CD4-positive, alpha-beta memory T cell (primary cell): ENCODE results near the gene ABCF2. TPM values are rescaled to one million over a fixed set of nuclear protein-coding genes. Genes with fewer than 3 reads are reported as not detected.

Source experiments
- CTCF ChIA-PET: fragments of 350-600 bp; sonication (Branson Sonifier 250); formaldehyde crosslinking; loops from one replicate; lab custom pipeline; 2021; ENCODE audit warnings: inconsistent platforms; ENCODE audit not compliant: partially characterized antibody; lab: Charles Lee
- POLR2A ChIA-PET: fragments of 350-600 bp; sonication (Branson Sonifier 250); formaldehyde crosslinking; loops from one replicate; lab custom pipeline; 2021; ENCODE audit not compliant: partially characterized antibody; lab: Charles Lee
- DNase-seq, 5 donors: peaks; one replicate each; pipeline versions ENCODE4 v3.0.0 to v3.0.0-alpha.2; 2020 to 2022; ENCODE audit warnings: mixed read lengths in 1 of 5
- H3K27ac ChIP-seq: one replicate; pipeline ENCODE4 v1.7.0; 2013; ENCODE audit warnings: low read depth, low read length
- H3K27me3 ChIP-seq: 2 replicates; pipeline ENCODE4 v1.7.0; 2013; ENCODE audit warnings: mild to moderate bottlenecking, low read length, moderate library complexity; ENCODE audit not compliant: insufficient read depth
- H3K36me3 ChIP-seq: 2 replicates; pipeline ENCODE4 v1.7.0; 2013; ENCODE audit warnings: mild to moderate bottlenecking, low read length, moderate library complexity; ENCODE audit not compliant: insufficient read depth
- H3K4me1 ChIP-seq: 2 replicates; pipeline ENCODE4 v1.7.0; 2013; ENCODE audit warnings: mild to moderate bottlenecking, low read length, moderate library complexity; ENCODE audit not compliant: insufficient read depth
- H3K4me3 ChIP-seq, 2 donors: one replicate each; pipeline ENCODE4 v1.7.0; 2013; ENCODE audit warnings: low read length in 2 of 2, mild to moderate bottlenecking in 1 of 2
- H3K9me3 ChIP-seq, 2 donors: one replicate each; pipeline ENCODE4 v1.7.0; 2013; ENCODE audit warnings: low read length in 2 of 2, control low read depth in 1 of 2; ENCODE audit not compliant: control insufficient read depth in 1 of 2
- H3K27ac Mint-ChIP-seq, 7 donors: one replicate each; pipeline ENCODE4 v1.8.0; 2020 to 2021; ENCODE audit warnings: mixed read lengths in 7 of 7, mild to moderate bottlenecking in 6 of 7, inconsistent platforms in 3 of 7, moderate library complexity in 3 of 7
- H3K27me3 Mint-ChIP-seq, 2 donors: one replicate each; pipeline ENCODE4 v1.8.0; 2020 to 2021; ENCODE audit warnings: mixed read lengths in 2 of 2
- H3K36me3 Mint-ChIP-seq, 2 donors: one replicate each; pipeline ENCODE4 v1.8.0; 2020 to 2021; ENCODE audit warnings: mixed read lengths in 2 of 2, inconsistent platforms in 1 of 2, mild to moderate bottlenecking in 1 of 2
- H3K4me1 Mint-ChIP-seq, 4 donors: one replicate each; pipeline ENCODE4 v1.8.0; 2020 to 2021; ENCODE audit warnings: mixed read lengths in 4 of 4, mild to moderate bottlenecking in 1 of 4
- H3K4me3 Mint-ChIP-seq, 8 donors: one replicate each; pipeline ENCODE4 v1.8.0; 2020 to 2021; ENCODE audit warnings: mixed read lengths in 8 of 8, mild to moderate bottlenecking in 7 of 8, moderate library complexity in 6 of 8, inconsistent platforms in 3 of 8
- H3K9me3 Mint-ChIP-seq, 8 donors: one replicate each; pipeline ENCODE4 v1.8.0; 2020 to 2021; ENCODE audit warnings: mixed read lengths in 8 of 8, mild to moderate bottlenecking in 5 of 8, inconsistent platforms in 3 of 8, moderate library complexity in 1 of 8
- intact Hi-C: fragments of 100-400 bp; cut with micrococcal nuclease; formaldehyde crosslinking; loops from one replicate; pipeline ENCODE4 v1.15.1; 2023
- polyA plus RNA-seq, 2 donors: library from polyadenylated mRNA; unstranded; fragments of 300-500 nt; fragmentation: Illumina TruSeq; gene quantifications; one replicate each; pipeline ENCODE4 v1.2.3, GENCODE V29; 2021
- total RNA-seq, 2 experiments: library from RNA; stranded (reverse); gene quantifications; one replicate each; pipeline ENCODE4 v1.2.3, GENCODE V29; 2021

ABCF2 gene
- total and polyA plus RNA-seq, 4 experiments from 2014 or later: 31.4 to 37.3 (median 34.4) TPM

GRCh38 chr7:151174246-151175046, 52.6 kb downstream of the ABCF2 start:
- H3K4me3 Mint-ChIP-seq: no peak overlapping the region
- no peaks in the 10 kb centered on the region for H3K36me3 Mint-ChIP-seq
- no peak overlapping the region for H3K4me3 ChIP-seq
- H3K4me1 Mint-ChIP-seq: peaks cover 6 to 13% (median 10%) of the 10 kb centered on the region in 4 donors
- no peaks in the 10 kb centered on the region for H3K36me3 ChIP-seq
- peaks cover 1% of the 10 kb centered on the region for H3K27me3 ChIP-seq
- H3K9me3 ChIP-seq: no peaks in the 10 kb centered on the region
- ChIA-PET POLR2A (no interaction called here), CTCF (interaction anchor here (1.7 kb wide), 1 partner anchor 9 kb away, joined by 5 read pairs; no protein-coding TSS in a partner anchor)
- intact Hi-C loops: no loop called here
- DNase-seq: peak in 2 of 5 donors; percentile 25 to 43
- no peaks in the 10 kb centered on the region for H3K4me1 ChIP-seq
- H3K27me3 Mint-ChIP-seq: peaks cover 20 to 31% of the 10 kb centered on the region in 2 donors
- no peak overlapping the region for H3K27ac ChIP-seq
- peaks cover 0 to 2% (median 0%) of the 10 kb centered on the region in 8 donors for H3K9me3 Mint-ChIP-seq
- H3K27ac Mint-ChIP-seq: peak overlapping the region in 1 of 7 donors; percentile 53

GRCh38 chr7:151173386-151174245, 53.4 kb downstream of the ABCF2 start:
- H3K4me3 ChIP-seq: no peak overlapping the region
- peaks cover 7 to 16% (median 12%) of the 10 kb centered on the region in 4 donors for H3K4me1 Mint-ChIP-seq
- POLR2A ChIA-PET: no interaction called here
- H3K36me3 ChIP-seq: no peaks in the 10 kb centered on the region
- CTCF ChIA-PET: interaction anchor here (1.0 to 1.1 kb wide), 2 partner anchors 10 to 71 kb away, joined by 3 to 4 read pairs; no protein-coding TSS in a partner anchor
- peaks cover 10% of the 10 kb centered on the region for H3K27me3 ChIP-seq
- no peaks in the 10 kb centered on the region for H3K9me3 ChIP-seq
- H3K36me3 Mint-ChIP-seq: no peaks in the 10 kb centered on the region
- H3K9me3 Mint-ChIP-seq: peaks cover 0 to 2% (median 0%) of the 10 kb centered on the region in 8 donors
- H3K27ac ChIP-seq: no peak overlapping the region
- DNase-seq: no peak
- intact Hi-C loops: loop anchor here (2.0 kb wide), 1 partner anchor 57 kb away; no protein-coding TSS in a partner anchor
- H3K27ac Mint-ChIP-seq: peak overlapping the region in 4 of 7 donors; percentile 4 to 81 (median 56)
- peak overlapping the region in 2 of 8 donors; percentile 10 to 43 for H3K4me3 Mint-ChIP-seq
- H3K4me1 ChIP-seq: no peaks in the 10 kb centered on the region
- peaks cover 23 to 37% of the 10 kb centered on the region in 2 donors for H3K27me3 Mint-ChIP-seq

GRCh38 chr7:151172273-151173141, 54.5 kb downstream of the ABCF2 start:
- Mint-ChIP-seq H3K4me1 (peaks cover 11 to 21% (median 16%) of the 10 kb centered on the region in 4 donors), H3K27me3 (peaks cover 25 to 40% of the 10 kb centered on the region in 2 donors), H3K36me3 (no peaks in the 10 kb centered on the region), H3K4me3 (peak overlapping the region in 1 of 8 donors; percentile 50), H3K9me3 (peaks cover 0 to 2% (median 0%) of the 10 kb centered on the region in 8 donors), H3K27ac (peak overlapping the region in 4 of 7 donors; percentile 41 to 65 (median 62))
- intact Hi-C loops: loop anchor here (1.0 to 2.0 kb wide), 3 partner anchors 48 to 72 kb away; no protein-coding TSS in a partner anchor
- peaks cover 14% of the 10 kb centered on the region for H3K27me3 ChIP-seq
- H3K27ac ChIP-seq: no peak overlapping the region
- peak; percentile 72 to 80 (median 75) for DNase-seq
- H3K9me3 ChIP-seq: no peaks in the 10 kb centered on the region
- CTCF ChIA-PET: interaction anchor here (0.6 to 1.2 kb wide), 8 partner anchors 8 to 140 kb away, joined by 3 to 5 read pairs (median 3); no protein-coding TSS in a partner anchor
- H3K4me3 ChIP-seq: no peak overlapping the region
- POLR2A ChIA-PET: no interaction called here
- H3K4me1 ChIP-seq: no peaks in the 10 kb centered on the region
- no peaks in the 10 kb centered on the region for H3K36me3 ChIP-seq

GRCh38 chr7:151168787-151169162, 58.2 kb downstream of the ABCF2 start:
- Histone ChIP-seq H3K4me3 (no peak overlapping the region), H3K9me3 (no peaks in the 10 kb centered on the region), H3K27me3 (peaks cover 33% of the 10 kb centered on the region), H3K4me1 (peaks cover 6% of the 10 kb centered on the region), H3K27ac (no peak overlapping the region), H3K36me3 (no peaks in the 10 kb centered on the region)
- no peak for DNase-seq
- H3K27me3 Mint-ChIP-seq: peaks cover 28 to 37% of the 10 kb centered on the region in 2 donors
- intact Hi-C loops: loop anchor here (2.0 kb wide), 1 partner anchor 134 kb away; no protein-coding TSS in a partner anchor
- ChIA-PET CTCF (interaction anchor here (0.9 to 3.9 kb wide), 9 partner anchors 9 to 231 kb away, joined by 3 to 20 read pairs (median 3); no protein-coding TSS in a partner anchor), POLR2A (no interaction called here)
- H3K4me3 Mint-ChIP-seq: peak overlapping the region; percentile 35 to 89 (median 84)
- H3K9me3 Mint-ChIP-seq: peaks cover 0 to 2% (median 0%) of the 10 kb centered on the region in 8 donors
- H3K27ac Mint-ChIP-seq: peak overlapping the region in 3 of 7 donors; percentile 22 to 72 (median 69)
- no peaks in the 10 kb centered on the region for H3K36me3 Mint-ChIP-seq
- peaks cover 11 to 26% (median 17%) of the 10 kb centered on the region in 4 donors for H3K4me1 Mint-ChIP-seq

GRCh38 chr7:151168003-151168786, 58.8 kb downstream of the ABCF2 start:
- H3K9me3 Mint-ChIP-seq: peaks cover 0 to 2% (median 0%) of the 10 kb centered on the region in 8 donors
- H3K4me1 ChIP-seq: peaks cover 6% of the 10 kb centered on the region
- peak overlapping the region; percentile 73 to 89 (median 84) for H3K4me3 Mint-ChIP-seq
- H3K27ac ChIP-seq: no peak overlapping the region
- H3K36me3 ChIP-seq: no peaks in the 10 kb centered on the region
- CTCF ChIA-PET: interaction anchor here (0.7 to 3.9 kb wide), 13 partner anchors 9 to 230 kb away, joined by 3 to 20 read pairs (median 3); no protein-coding TSS in a partner anchor
- H3K4me3 ChIP-seq: peak overlapping the region in 1 of 2 donors; percentile 33
- intact Hi-C loops: loop anchor here (2.0 kb wide), 1 partner anchor 135 kb away; no protein-coding TSS in a partner anchor
- peaks cover 10 to 24% (median 17%) of the 10 kb centered on the region in 4 donors for H3K4me1 Mint-ChIP-seq
- peaks cover 26 to 37% of the 10 kb centered on the region in 2 donors for H3K27me3 Mint-ChIP-seq
- peaks cover 33% of the 10 kb centered on the region for H3K27me3 ChIP-seq
- POLR2A ChIA-PET: interaction anchor here (0.8 to 1.2 kb wide), 2 partner anchors 59 to 79 kb away, joined by 3 read pairs; partner anchors contain the start of gene ABCF2
- H3K27ac Mint-ChIP-seq: peak overlapping the region in 5 of 7 donors; percentile 22 to 72 (median 69)
- no peaks in the 10 kb centered on the region for H3K36me3 Mint-ChIP-seq
- H3K9me3 ChIP-seq: no peaks in the 10 kb centered on the region
- DNase-seq: peak; percentile 52 to 65 (median 59)
